SK-N-SH (cell line): ENCODE results near the gene PLEK2. TPM values are rescaled to one million over a fixed set of nuclear protein-coding genes. Genes with fewer than 3 reads are reported as not detected.

Source experiments
- CTCF ChIA-PET: fragments of 300-600, 350-600 bp; formaldehyde crosslinking; extraction: SDS; loops from one replicate; lab custom pipeline; 2021; lab: Yijun Ruan, JAX
- POLR2A ChIA-PET: fragments of 350-600 bp; sonication (Branson Sonifier 250); formaldehyde crosslinking; extraction: SDS; loops from one replicate; lab custom pipeline; 2020; ENCODE audit warnings: antibody characterized with exemption, inconsistent platforms; lab: Yijun Ruan, JAX
- DNase-seq: peaks from one replicate; pipeline ENCODE4 v3.0.0; 2012
- H2AFZ ChIP-seq: fragments of 200-600 bp; sonication (generic); 2 replicates; pipeline ENCODE4 v1.8.1; 2016; ENCODE audit warnings: antibody characterized with exemption, mild to moderate bottlenecking, low read depth
- H3F3A ChIP-seq: fragments of 200-600 bp; sonication (generic); replicated peaks from 2 replicates; pipeline ENCODE3; 2016; ENCODE audit warnings: antibody characterized with exemption, mild to moderate bottlenecking; ENCODE audit not compliant: insufficient read depth
- H3K27ac ChIP-seq, 2 experiments: fragments of 200-500 bp in 1 of 2; fragments of 200-600 bp in 1 of 2; sonication (Bioruptor generic) in 1 of 2; sonication (generic), shearing (Covaris generic) in 1 of 2; 2 replicates each; pipeline versions ENCODE4 v1.5.1 to v1.6.1; 2014 to 2016; ENCODE audit warnings: low read depth in 2 of 2, inconsistent platforms in 1 of 2, low read length in 1 of 2, mild to moderate bottlenecking in 1 of 2, mixed read lengths in 1 of 2
- H3K27me3 ChIP-seq: fragments of 200-600 bp; sonication (generic), shearing (Covaris generic); 2 replicates; pipeline ENCODE4 v1.6.1; 2016; ENCODE audit warnings: mixed run types; ENCODE audit not compliant: insufficient read depth
- H3K36me3 ChIP-seq, 2 experiments: fragments of 200-500 bp in 1 of 2; fragments of 200-600 bp in 1 of 2; sonication (Bioruptor generic) in 1 of 2; sonication (generic) in 1 of 2; replicated peaks in 1 of 2; 2 replicates each; pipeline versions ENCODE3 to v1.5.1; 2014 to 2016; ENCODE audit warnings: low read length in 1 of 2, mild to moderate bottlenecking in 1 of 2; ENCODE audit not compliant: insufficient read depth in 2 of 2, control insufficient read depth in 1 of 2
- H3K4me1 ChIP-seq, 2 experiments: fragments of 200-500 bp in 1 of 2; fragments of 200-600 bp in 1 of 2; sonication (Bioruptor generic) in 1 of 2; sonication (generic), shearing (Covaris generic) in 1 of 2; 2 replicates each; pipeline versions ENCODE4 v1.5.1 to v1.6.1; 2014 to 2016; ENCODE audit warnings: low read depth in 1 of 2, low read length in 1 of 2, mixed run types in 1 of 2; ENCODE audit not compliant: insufficient read depth in 2 of 2, control insufficient read depth in 1 of 2
- H3K4me2 ChIP-seq: fragments of 200-600 bp; sonication (generic), shearing (Covaris generic); 2 replicates; pipeline ENCODE4 v1.6.1; 2017; ENCODE audit warnings: mixed run types
- H3K4me3 ChIP-seq, 2 experiments: fragments of 200-500 bp in 1 of 2; fragments of 200-600 bp in 1 of 2; sonication (Bioruptor generic) in 1 of 2; sonication (generic), shearing (Covaris generic) in 1 of 2; 2 replicates each; pipeline versions ENCODE4 v1.5.1 to v1.8.1; 2014 to 2016; ENCODE audit warnings: low read depth in 2 of 2, inconsistent platforms in 1 of 2, low read length in 1 of 2, mild to moderate bottlenecking in 1 of 2, mixed read lengths in 1 of 2, moderate library complexity in 1 of 2
- H3K79me2 ChIP-seq: fragments of 200-600 bp; sonication (generic); 2 replicates; pipeline ENCODE4 v1.8.1; 2017; ENCODE audit warnings: mild to moderate bottlenecking; ENCODE audit not compliant: insufficient read depth
- H3K9ac ChIP-seq: fragments of 200-600 bp; sonication (generic); 2 replicates; pipeline ENCODE4 v1.6.1; 2017; ENCODE audit warnings: mixed run types
- H3K9me2 ChIP-seq: fragments of 200-600 bp; sonication (generic); 2 replicates; pipeline ENCODE4 v1.6.1; 2017; ENCODE audit warnings: mixed run types
- H3K9me3 ChIP-seq: fragments of 200-600 bp; sonication (generic); 2 replicates; pipeline ENCODE4 v1.6.1; 2017; ENCODE audit warnings: mixed run types, mild to moderate bottlenecking, moderate library complexity
- H4K20me1 ChIP-seq: fragments of 200-600 bp; sonication (generic); 2 replicates; pipeline ENCODE4 v1.6.1; 2017; ENCODE audit warnings: mild to moderate bottlenecking, mixed run types; ENCODE audit not compliant: insufficient read depth
- CHD2 ChIP-seq: fragments of 150-350 bp; IDR thresholded peaks from 2 replicates; pipeline ENCODE4 v1.6.1; 2018; ENCODE audit warnings: low read length; ENCODE audit not compliant: partially characterized antibody
- FOSL2 ChIP-seq: IDR thresholded peaks from 2 replicates; pipeline ENCODE4 v1.4.0; 2012; ENCODE audit warnings: low read depth, mild to moderate bottlenecking, moderate library complexity, borderline replicate concordance
- REST ChIP-seq: IDR thresholded peaks from 2 replicates; pipeline ENCODE4 v1.6.1; 2012; ENCODE audit warnings: mild to moderate bottlenecking, low read depth, low read length, moderate library complexity
- WGBS: methylation state at CpG from one replicate; pipeline ENCODE4 v1.1.6; 2017; ENCODE audit warnings: low lambda C conversion rate; 5-methylcytosine and 5-hydroxymethylcytosine counted together
- polyA plus RNA-seq, 3 experiments: library from polyadenylated mRNA; depleted of rRNA; stranded (reverse); fragments of >200 nt; gene quantifications; 2 replicates each; pipeline ENCODE4 v1.2.3, GENCODE V29; 2012

PLEK2 gene
- polyA plus RNA-seq, 1 of the 3 experiments (the other 2 are of a cell fraction): 0.56 TPM

- Histone ChIP-seq H3F3A (no peaks in the 10 kb centered on the region), H3K4me3 (no peak overlapping the region), H3K36me3 (no peaks in the 10 kb centered on the region), H3K27ac (no peak overlapping the region), H3K4me2 (no peak overlapping the region), H3K9me2 (no peaks in the 10 kb centered on the region), H3K4me1 (no peaks in the 10 kb centered on the region), H3K9me3 (no peaks in the 10 kb centered on the region), H2AFZ (no peak overlapping the region), H3K9ac (no peak overlapping the region), H3K79me2 (no peaks in the 10 kb centered on the region), H3K27me3 (no peaks in the 10 kb centered on the region; the same call in 1 of the 2 replicates), H4K20me1 (no peaks in the 10 kb centered on the region)
- no peak for DNase-seq
- ChIA-PET CTCF (interaction anchor here (1.1 to 15.0 kb wide), 8 partner anchors 8 to 275 kb away, joined by 3 to 319 read pairs (median 32); partner anchors contain the start of gene PLEK2), POLR2A (no interaction called here)
- 86% methylated on average over 7 of the region's 9 CpGs for WGBS
- no peak for TF ChIP-seq REST
Measured at GRCh38 chr14:67429510-67430205, 17.7 kb upstream of the PLEK2 start.

- DNase-seq: no peak
- Histone ChIP-seq H3K27me3 (no peaks in the 10 kb centered on the region; the same call in 1 of the 2 replicates), H3K4me1 (no peaks in the 10 kb centered on the region), H3K4me3 (no peak overlapping the region), H3K9me2 (no peaks in the 10 kb centered on the region), H3K36me3 (no peaks in the 10 kb centered on the region), H3F3A (no peaks in the 10 kb centered on the region), H3K4me2 (no peak overlapping the region), H3K9me3 (no peaks in the 10 kb centered on the region), H4K20me1 (no peaks in the 10 kb centered on the region), H2AFZ (no peak overlapping the region), H3K9ac (no peak overlapping the region), H3K27ac (no peak overlapping the region), H3K79me2 (no peaks in the 10 kb centered on the region)
- CTCF ChIA-PET: interaction anchor here (0.5 to 15.0 kb wide), 19 partner anchors 9 to 276 kb away, joined by 3 to 319 read pairs (median 12); partner anchors contain the start of genes ATP6V1D, EIF2S1, PIGH and PLEK2
- POLR2A ChIA-PET: interaction anchor here (0.9 kb wide), 1 partner anchor 143 kb away, joined by 3 read pairs; no protein-coding TSS in a partner anchor
- TF ChIP-seq CHD2: no peak
- peak; percentile 37; the same call in 1 of the 2 replicates for TF ChIP-seq FOSL2
- 74% methylated on average over 7 of the region's 7 CpGs for WGBS
Measured at GRCh38 chr14:67428501-67429031, 16.6 kb upstream of the PLEK2 start.
